ENCODE results near the gene RTL10.

The RTL10 gene

GRCh38 chr22:19815093-19815822 lies 39.4 kb downstream of the RTL10 start:
- DNase-seq (ENCODE audit: extremely low read depth, low read depth) = no peak
- TF ChIP-seq CTCF (IDR thresholded peaks at IDR 0.05; ENCODE audit: low read depth, low read length, missing control alignments) = no peak
- H3K4me3 ChIP-seq (replicated peaks; ENCODE audit: low read depth, low read length) = no peak overlapping the region

GRCh38 chr22:19814428-19814827 lies 40.2 kb downstream of the RTL10 start:
- no peak overlapping the region for H3K4me3 ChIP-seq (replicated peaks; ENCODE audit: low read depth, low read length)
- TF ChIP-seq CTCF (IDR thresholded peaks at IDR 0.05; ENCODE audit: low read depth, low read length, missing control alignments) = no peak
- DNase-seq (ENCODE audit: extremely low read depth, low read depth) = no peak

- TF ChIP-seq CTCF (IDR thresholded peaks at IDR 0.05; ENCODE audit: low read depth, low read length, missing control alignments) = no peak
- H3K4me3 ChIP-seq (replicated peaks; ENCODE audit: low read depth, low read length) = no peak overlapping the region
- DNase-seq (ENCODE audit: extremely low read depth, low read depth) = no peak
Measured at GRCh38 chr22:19812910-19813309, 41.8 kb downstream of the RTL10 start.

GRCh38 chr22:19811811-19812771 lies 42.6 kb downstream of the RTL10 start:
- TF ChIP-seq CTCF (IDR thresholded peaks at IDR 0.05; ENCODE audit: low read depth, low read length, missing control alignments) = no peak
- no peak for DNase-seq (ENCODE audit: extremely low read depth, low read depth)
- no peak overlapping the region for H3K4me3 ChIP-seq (replicated peaks; ENCODE audit: low read depth, low read length)

- no peak for TF ChIP-seq CTCF (IDR thresholded peaks at IDR 0.05; ENCODE audit: low read depth, low read length, missing control alignments)
- no peak overlapping the region for H3K4me3 ChIP-seq (replicated peaks; ENCODE audit: low read depth, low read length)
- no peak for DNase-seq (ENCODE audit: extremely low read depth, low read depth)
Measured at GRCh38 chr22:19811211-19811621, 43.5 kb downstream of the RTL10 start.

GRCh38 chr22:19810381-19811201 lies 44.1 kb downstream of the RTL10 start:
- H3K4me3 ChIP-seq (replicated peaks; ENCODE audit: low read depth, low read length) = no peak overlapping the region
- peak; percentile 37 for DNase-seq (ENCODE audit: extremely low read depth, low read depth)
- TF ChIP-seq CTCF (IDR thresholded peaks at IDR 0.05; ENCODE audit: low read depth, low read length, missing control alignments) = no peak
